GM18502 (cell line): ENCODE results near the gene CST6.
"Not testable (repeated sequence)": the region's sequence is repeated elsewhere in the genome, so short reads cannot be mapped to it uniquely, and the experiment has no call there.

Experiments used
- ATAC-seq: cut with Tn5 transposase; IDR thresholded peaks from one replicate; pipeline ENCODE4 v1.9.1; 2021; ENCODE audit warnings: mild to moderate bottlenecking; ENCODE audit not compliant: unreplicated experiment, poor library complexity

The CST6 gene

DNA sequence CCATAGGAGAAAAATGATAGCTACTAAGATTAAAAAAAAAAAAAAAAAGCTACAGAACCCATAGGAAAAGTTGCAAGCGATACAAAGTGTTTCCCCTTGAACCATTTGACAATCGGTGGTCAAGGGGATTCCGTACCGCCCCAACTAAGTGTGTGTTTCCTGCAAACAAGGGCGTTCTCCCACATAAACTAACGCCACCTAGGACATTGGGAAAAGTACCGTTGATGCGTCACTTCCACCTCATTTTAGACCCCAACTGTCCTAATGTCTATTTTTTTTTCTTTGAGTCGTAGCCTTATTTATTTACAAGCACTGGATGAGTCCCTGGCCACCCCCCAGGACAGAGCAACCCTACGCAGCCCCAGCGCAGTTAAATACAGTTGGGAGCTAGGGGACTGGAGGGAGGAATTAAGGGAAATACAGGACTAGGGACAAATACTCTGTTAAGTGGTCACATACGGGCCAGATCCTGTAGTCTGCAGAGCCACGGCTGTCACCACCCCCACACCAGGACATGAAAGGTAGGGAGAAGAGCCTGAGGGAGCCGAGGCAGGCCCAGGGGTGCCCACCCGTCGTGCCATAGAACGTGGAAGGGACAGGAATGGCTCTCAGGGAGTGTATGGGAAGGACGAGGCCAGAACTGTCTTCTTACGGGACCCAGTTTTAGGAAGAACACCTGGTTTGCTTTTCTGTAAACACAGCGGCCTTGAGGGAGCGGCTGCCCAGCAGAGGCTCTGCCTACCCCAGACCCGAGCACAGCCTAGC is 28.8 kb upstream of the CST6 start:
- ATAC-seq, result no peak

DNA sequence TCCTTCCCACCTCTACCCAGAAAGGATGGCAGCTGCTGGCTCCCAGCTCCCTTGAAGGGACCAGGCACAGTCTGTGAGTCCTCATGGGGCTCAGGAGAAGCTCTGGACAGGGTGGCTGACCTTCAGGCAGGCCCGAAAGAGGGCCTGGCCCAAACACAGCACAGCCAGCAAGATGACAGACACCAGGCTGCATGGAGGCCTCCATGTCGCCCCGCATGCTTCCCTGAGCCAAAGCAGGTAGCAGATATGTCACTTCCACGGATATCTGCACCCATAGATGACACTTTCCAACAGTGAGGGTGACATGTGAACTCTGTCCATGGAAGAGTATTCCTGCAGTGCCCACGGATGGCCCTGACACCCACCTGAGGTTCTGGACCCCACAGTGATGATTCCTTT is 28.2 kb upstream of the CST6 start:
- ATAC-seq, result no peak

DNA sequence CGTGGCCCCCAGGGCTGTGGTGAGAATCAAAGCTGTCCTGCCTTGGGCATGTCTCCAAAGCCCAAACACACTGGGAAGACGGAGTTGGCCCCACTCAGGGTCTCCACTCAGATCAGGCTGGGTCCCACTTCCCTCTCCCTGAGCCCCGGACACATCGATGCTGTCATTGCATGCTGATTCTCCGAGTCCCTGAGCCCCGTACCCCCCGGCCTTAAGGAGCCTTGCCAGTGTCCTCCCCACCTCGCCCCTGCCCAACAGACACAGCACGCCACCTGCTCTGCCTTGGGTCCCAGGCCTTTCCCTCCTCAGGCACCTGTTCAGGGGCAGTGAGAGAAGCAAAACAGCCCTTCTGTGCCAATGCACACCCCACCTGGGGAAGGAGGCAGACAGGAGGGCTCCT is 24.5 kb upstream of the CST6 start:
- ATAC-seq, result no peak

DNA sequence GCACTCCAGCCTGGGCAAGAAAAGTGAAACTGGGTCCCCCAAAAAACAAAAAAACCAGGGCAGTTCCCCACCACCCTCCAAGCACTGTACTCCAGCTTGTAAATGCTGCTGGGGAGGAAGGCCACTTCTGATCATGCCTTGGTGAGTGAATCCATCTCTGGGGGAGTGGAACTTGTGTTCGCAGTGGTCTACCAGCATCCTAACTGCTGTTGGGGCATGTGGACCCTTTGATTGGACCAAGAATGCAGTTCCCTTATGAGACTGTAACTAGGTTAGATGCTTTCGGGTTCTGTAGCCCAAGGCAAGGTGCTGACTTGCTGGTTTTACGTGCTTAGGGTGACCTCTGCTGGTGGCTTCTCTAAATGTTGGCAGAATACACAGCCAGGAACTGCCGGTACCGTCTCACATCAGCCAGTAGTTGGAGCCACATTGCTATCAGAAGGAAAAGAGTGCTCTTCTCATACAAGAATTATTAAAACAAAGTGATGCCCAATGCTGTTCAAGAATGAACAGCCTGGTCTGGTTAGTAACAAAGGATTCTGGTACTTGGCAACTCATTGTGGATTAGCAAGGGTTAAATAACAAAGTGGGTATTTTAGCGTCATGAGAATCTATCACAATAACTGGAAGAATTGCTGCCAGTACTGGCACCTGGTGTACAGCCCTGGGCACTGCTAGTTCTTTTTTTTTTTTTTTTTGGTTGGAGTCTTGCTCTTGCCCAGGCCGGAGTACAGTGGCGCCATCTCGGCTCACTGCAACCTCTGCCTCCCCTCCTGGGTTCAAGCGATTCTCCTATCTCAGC is 22.8 kb upstream of the CST6 start:
- peak; percentile 88 for ATAC-seq

DNA sequence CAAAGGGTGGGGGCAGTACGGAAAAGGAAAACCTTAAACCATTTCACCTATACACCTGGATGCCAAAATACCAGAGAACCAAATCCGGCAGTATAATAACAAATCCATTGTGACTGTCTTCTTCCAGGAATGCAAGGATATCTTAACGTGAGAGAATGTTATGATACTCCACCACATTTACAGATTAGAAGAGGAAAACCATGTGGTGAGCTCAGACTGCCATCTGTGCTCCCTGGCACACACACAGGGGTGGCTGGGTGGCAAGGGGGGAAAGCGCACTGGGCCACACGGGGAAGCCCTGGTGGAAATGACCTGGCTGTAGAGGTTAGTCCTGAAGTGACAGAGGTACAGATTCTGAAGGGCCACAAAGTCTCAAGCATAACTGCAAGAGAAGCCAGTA is 19.8 kb upstream of the CST6 start:
- no peak for ATAC-seq

DNA sequence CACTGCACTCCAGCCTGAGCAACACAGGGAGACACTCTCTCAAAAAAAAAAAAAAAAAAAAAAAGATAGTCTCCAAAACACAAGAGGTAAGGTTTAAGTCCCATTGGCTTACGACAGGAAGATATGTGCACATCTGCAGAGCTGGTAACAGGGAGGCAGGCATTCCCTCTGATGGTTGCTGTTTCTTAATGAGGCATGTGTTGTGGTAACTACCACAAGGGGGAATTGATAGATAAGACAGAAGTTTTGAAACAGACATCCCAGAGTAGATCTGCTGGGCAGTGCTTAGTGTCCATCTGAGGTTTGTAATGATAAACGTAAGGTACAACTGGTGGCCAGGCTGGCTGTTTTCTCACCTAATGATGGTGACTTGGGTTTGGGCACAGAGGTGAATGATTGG is 14.5 kb upstream of the CST6 start:
- ATAC-seq, result no peak

DNA sequence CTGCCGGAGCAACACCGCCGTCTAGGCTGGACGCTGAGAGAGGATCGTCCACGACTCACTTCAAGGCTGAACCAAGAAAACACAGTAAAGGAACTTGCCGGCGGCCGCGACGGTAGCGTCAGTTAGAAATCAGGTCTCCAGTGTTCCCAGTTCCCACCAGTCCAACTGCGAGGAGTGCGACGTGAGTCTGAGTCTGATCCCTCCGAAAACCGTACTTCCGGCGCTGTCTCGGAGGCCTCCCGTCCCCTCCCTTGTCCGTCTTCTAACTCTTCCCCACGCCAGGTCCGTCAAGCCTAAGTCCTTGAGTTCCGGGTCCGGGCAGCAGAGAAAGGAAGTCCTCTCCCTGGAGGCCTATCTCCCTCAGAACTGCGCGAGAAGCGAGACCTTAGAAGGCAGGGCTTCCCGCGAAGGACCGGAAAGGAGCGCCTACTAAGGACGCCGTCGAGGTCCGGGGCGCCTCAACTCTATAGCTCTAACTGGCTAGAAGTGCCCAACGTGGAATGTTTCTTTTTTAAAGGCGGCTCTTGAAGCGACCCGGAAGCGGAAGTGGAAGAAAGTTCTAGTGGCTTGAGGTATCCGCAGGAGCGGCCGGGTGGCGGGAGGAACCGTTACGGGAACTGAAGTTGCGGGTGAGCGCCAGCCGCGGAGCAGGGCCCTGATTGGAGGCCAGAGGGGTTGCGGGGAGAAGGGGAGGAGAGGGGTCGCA is 9.7 kb upstream of the CST6 start, which contains the start of the genes BANF1 and EIF1AD:
TSS of gene BANF1 (plus strand) at position 562 of the 706 bp plus-strand sequence. CDS start 748 bp downstream, outside the sequence.
TSS of gene EIF1AD (minus strand) at position 216 of the 706 bp plus-strand sequence. CDS start 1,768 bp downstream, outside the sequence.
- peak; percentile 86 for ATAC-seq

DNA sequence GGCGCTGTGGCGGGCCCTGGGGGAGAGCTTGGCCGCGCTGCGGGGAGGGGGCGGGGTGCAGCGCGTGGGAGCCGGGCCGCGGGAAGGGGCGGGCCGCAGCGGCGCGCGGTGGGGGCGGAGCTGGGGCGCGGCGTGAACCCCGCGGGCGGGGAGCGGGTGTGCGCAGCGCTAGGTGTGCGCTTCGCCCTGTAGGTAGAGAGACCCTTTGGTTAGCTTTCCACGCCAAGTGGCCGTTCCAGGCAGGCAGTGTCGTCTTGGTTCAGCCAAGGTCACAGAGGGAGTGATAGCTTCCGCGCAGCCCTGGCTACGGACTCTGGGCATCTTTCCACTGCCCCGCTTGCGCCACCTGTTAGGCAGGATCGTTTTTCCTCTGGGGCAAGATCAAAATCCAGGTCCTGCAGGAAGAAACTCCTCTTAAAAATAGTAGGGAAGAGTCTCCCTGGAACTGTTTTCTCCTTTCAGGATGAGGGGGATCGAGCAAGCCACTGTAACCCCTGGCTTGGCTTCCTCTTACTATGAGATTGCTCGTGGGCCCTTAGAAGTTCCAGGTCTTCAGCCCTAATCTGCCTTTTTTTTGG is 9.1 kb upstream of the CST6 start:
- ATAC-seq, result peak; percentile 42

DNA sequence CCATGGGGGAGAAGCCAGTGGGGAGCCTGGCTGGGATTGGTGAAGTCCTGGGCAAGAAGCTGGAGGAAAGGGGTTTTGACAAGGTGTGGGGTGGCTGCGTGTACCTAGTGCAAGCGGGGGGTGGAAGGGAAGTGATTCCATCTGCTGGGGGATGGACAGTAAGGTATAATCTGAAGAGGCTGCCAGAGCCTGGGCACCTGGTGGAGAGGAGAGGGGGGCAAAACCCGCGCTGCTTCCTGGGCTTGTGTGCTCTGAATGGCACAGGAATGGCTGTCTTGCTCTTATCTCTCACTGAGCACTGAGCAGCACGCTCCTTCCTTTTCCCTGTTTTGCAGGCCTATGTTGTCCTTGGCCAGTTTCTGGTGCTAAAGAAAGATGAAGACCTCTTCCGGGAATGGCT is 8.5 kb upstream of the CST6 start:
- no peak for ATAC-seq

DNA sequence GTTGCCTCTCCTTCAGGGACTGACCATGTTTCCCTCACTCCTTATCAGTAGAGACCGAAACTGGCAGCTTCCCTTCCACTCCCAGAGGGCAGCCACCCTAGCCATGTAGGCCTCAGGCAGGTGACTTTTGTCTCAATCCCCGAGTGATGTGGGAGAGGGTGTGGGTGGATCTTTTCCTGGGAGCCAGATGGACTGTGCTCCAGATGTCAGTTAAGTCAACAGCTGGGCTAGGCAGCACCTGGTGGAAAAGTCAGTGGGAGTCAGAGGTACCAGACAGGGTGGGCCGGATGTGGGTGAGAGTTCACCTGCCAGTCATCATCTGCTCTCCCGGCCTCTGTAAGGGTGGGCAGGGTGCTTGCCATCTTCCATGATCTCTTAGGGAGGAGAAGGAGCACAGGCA is 7.6 kb upstream of the CST6 start:
- no peak for ATAC-seq

DNA sequence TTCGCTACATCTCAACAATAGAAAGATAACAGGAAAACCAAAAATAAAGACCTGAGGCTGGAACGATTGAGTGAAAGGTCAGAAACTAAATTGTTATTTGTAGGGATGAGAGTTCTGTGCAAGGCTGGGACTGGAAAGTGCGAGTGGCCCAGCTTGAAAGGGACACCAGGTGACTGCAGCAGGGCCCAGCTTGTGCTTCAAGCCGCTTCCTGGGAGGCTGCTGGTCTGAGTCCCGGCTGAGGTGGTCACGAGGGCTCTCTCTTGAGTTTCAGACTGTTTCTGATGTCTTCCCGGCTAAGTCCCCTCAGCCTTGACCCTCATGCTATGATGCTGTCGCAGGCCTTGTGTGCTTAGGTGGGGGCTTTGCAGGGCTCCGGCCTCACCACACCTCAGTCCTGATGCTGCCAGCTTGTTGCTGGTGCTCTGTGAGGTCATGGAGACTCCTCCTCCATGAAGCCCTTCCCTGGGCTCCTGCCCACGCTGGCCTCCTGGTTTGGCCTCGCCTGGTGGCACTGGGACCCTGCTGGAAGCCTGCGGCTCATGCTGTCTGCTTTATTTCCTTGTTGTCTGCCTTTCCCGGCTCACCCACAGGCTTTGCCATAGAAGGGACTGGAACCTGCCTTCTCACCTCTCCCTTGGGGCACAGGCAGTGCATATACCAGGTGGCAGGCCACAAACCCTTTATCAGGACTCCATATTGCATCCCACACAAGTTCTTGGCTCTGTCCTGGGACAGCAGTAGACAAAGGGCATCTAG is 5.5 kb upstream of the CST6 start:
- no peak for ATAC-seq

DNA sequence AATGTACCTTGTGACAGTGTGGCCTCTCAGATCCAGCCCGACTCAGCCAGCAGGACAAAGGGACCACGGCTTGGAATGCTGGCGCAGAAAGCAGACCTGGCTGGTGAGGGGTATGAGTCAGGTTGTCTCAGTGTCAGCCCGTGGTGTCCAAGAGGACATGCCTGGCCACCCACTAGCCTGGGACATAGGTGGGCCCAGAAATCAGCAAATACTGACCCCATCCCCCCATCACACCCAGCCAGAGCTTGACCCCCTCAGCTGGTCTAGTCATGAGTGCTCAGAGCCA is 5.0 kb upstream of the CST6 start:
- no peak for ATAC-seq

DNA sequence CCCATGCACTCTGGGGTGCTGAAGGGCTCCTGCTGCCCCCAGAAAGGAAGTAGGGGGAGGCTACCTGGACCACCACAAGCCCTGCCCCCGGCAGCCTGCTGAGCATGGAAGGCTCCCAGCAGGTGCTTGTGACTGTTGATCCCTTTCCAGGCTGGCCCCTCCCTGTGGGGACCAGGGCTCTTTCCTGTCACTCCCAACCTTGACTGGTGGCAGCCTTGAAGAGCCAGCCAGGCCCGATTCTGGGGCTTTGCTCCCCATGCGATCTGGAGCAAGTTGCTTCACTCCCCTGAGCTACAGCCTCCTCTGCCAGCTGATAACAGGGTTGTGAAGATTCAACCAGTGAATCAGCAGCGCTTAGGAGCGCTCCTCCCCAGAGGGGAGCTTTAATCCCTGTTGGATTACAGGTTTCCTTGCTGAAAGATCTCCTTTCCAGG is 4.6 kb upstream of the CST6 start:
- no peak for ATAC-seq

DNA sequence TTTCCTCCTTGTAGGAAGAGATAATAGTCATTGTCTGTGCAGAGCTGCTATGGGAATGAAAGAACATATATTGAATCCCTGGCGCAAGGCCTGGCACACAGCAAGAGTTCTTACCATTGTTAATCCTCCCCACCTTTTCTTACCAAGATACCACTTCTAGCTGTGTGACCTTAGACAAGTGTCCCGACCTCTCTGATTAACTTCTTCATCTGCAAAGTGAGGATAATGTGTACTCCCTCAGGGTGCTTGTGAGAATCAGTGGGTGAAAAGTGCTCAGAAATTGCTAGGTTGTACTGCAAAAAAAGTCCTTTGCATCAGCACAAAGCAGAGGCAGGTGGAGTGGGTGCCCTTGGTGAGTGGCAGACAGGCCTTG is 3.7 kb upstream of the CST6 start:
- ATAC-seq, result no peak

DNA sequence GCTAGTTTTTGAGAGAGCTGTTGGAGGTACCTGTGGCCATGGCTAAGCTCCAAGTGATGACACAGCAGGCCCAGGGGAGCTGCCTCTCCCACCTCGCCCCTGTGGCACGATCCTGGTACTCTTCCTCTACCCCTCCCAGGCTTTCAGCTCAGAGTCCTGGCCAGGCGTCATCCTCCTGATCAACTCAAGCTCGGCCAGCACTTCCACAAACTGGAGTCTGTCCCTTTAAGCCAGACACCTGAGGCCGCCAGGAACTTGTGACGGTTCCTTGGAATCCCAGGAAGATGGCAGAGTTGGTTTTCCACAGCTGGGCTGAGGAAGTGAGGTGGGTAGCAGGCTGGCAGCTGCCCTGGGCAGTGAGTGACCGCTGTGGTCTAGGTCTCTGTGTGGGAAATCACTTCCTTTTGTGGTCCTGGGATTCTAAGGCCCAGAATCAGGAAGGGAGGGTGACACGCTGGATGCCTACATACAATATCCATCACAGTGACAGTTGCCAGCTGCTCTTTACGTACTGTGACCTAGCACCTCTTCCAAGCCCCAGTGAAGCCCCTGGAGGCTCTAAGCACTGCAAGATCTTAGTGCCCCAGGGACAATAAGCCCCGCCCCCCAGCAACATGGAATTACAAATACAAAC is 3.2 kb upstream of the CST6 start:
- ATAC-seq, result no peak

DNA sequence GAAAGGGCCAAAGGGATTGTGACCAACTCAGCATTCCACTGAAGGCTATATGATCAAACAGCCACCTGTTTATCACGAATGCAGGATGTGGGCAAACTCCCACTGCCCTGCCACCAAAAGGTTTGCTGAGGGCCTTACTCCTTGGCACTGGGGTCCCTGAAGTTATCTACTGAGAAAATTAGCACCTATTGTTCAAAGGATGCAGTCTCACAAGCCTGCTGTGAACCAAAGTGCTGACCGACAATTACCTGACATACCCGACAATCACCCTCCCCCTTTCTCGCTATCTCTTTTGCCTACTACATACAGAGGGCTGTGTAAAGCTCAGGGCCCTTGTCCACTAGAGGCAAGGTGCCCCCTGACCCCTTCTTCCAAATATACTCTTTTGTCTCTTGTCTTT is 1.8 kb upstream of the CST6 start:
- not testable (repeated sequence) for ATAC-seq

DNA sequence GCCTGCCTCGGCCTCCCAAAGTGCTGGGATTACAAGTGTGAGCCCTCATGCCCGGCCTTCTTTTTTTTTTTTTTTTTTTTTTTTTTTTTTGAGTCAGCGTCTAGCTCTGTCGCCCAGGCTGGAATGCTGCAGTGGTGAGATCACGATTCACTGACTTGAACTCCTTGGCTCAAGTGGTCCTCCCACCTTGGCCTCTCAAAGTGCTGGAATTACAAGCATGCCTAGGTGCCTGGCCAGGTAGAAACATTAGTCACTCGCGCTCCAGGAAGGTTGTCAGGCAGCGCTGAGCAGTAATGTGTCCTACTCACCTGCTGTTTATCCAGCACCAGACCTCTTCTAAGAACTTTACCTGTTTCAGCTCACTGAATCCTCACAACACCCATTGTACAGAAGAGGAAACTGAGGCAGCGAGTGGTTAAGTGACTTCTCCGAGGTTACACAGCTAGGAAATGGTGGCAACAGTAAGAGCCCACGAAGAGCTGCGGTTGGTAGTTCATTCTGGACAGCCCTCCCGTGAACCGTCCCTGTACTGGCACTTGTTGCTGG is 496 bp upstream of the CST6 start:
- ATAC-seq, result no peak

DNA sequence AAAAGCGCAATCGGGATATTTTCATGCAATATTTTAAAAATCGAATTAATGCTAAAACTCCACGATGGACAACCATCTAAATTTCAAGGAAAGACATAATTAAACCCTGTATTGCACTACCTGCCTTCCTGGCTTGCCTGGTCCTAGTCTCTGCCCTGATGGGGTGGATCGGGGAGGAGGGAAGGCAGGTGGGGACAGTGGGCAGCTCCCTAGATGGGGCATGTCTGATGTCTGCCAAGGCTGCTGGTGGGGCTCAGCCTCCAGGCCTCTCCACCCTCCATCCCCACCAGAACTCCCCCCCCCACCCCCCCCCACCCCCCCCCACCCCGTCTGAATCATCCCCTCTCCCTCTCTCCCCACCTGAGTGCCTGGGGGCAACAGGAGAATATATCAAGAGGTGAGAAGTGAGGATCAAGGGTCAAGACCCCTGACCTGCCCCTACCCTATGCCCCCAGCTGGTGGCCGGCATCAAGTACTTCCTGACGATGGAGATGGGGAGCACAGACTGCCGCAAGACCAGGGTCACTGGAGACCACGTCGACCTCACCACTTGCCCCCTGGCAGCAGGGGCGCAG is 650 bp downstream of the CST6 start:
- no peak for ATAC-seq
